SK-N-SH treated with all-trans-retinoic acid at 6 μM for 48 hours (cell line): Measurements from ENCODE around the gene MORC3.

Experiments
- CREB5 ChIP-seq: fragments of 250-450 bp; sonication (Bioruptor Pico); IDR thresholded peaks from 2 replicates; pipeline ENCODE4 v1.5.1; 2020; ENCODE audit warnings: low read depth, mild to moderate bottlenecking, moderate library complexity
- CSDC2 ChIP-seq: fragments of 250-450 bp; sonication (Bioruptor Pico); IDR thresholded peaks from 2 replicates; pipeline ENCODE4 v1.5.0; 2020; ENCODE audit warnings: mild to moderate bottlenecking, moderate library complexity
- ESRRG ChIP-seq: fragments of 250-450 bp; sonication (Bioruptor Pico); IDR thresholded peaks from 2 replicates; pipeline ENCODE4 v1.6.1; 2021; ENCODE audit warnings: mild to moderate bottlenecking
- GLIS3 ChIP-seq: fragments of 250-450 bp; sonication (Bioruptor Pico); IDR thresholded peaks from 2 replicates; pipeline ENCODE4 v1.5.0; 2020; ENCODE audit warnings: mild to moderate bottlenecking, moderate library complexity
- POU6F1 ChIP-seq: fragments of 250-450 bp; sonication (Bioruptor Pico); IDR thresholded peaks from 2 replicates; pipeline ENCODE4 v1.8.0; 2021; ENCODE audit warnings: low read depth, mild to moderate bottlenecking, moderate library complexity, borderline replicate concordance
- PPARA ChIP-seq: fragments of 250-450 bp; sonication (Bioruptor Pico); IDR thresholded peaks from 2 replicates; pipeline ENCODE4 v1.5.0; 2020; ENCODE audit warnings: mild to moderate bottlenecking, borderline replicate concordance
- RARB ChIP-seq: fragments of 250-450 bp; sonication (Bioruptor Pico); IDR thresholded peaks from 2 replicates; pipeline ENCODE4 v1.8.0; 2021; ENCODE audit warnings: mild to moderate bottlenecking, moderate library complexity
- SNAI2 ChIP-seq: fragments of 250-450 bp; sonication (Bioruptor Pico); IDR thresholded peaks from 2 replicates; pipeline ENCODE4 v1.5.0; 2020; ENCODE audit warnings: mild to moderate bottlenecking, moderate library complexity
- TCF4 ChIP-seq: fragments of 250-450 bp; sonication (Bioruptor Pico); IDR thresholded peaks from 2 replicates; pipeline ENCODE4 v1.8.0; 2021; ENCODE audit warnings: mild to moderate bottlenecking, moderate library complexity, borderline replicate concordance
- ZC3H10 ChIP-seq: fragments of 250-450 bp; sonication (Bioruptor Pico); IDR thresholded peaks from 2 replicates; pipeline ENCODE4 v1.5.1; 2021; ENCODE audit warnings: mild to moderate bottlenecking, moderate library complexity
- ZFP3 ChIP-seq: fragments of 250-450 bp; sonication (Bioruptor Pico); IDR thresholded peaks from 2 replicates; pipeline ENCODE4 v1.5.0; 2020; ENCODE audit warnings: mild to moderate bottlenecking, moderate library complexity
- ZFP30 ChIP-seq: fragments of 450-650 bp; formaldehyde crosslinking; IDR thresholded peaks from 2 replicates; pipeline ENCODE4 v1.5.0; 2022; ENCODE audit warnings: mild to moderate bottlenecking, moderate library complexity
- ZNF565 ChIP-seq: fragments of 450-650 bp; formaldehyde crosslinking; conservative IDR thresholded peaks from 2 replicates; pipeline ENCODE4 v1.5.0; 2020; ENCODE audit warnings: low read depth, mild to moderate bottlenecking, moderate library complexity
- ZNF8 ChIP-seq: fragments of 450-650 bp; formaldehyde crosslinking; IDR thresholded peaks from 2 replicates; pipeline ENCODE4 v1.5.0; 2020; ENCODE audit warnings: mild to moderate bottlenecking, moderate library complexity

- TF ChIP-seq PPARA (CRISPR knock-in tag) (no peak), CREB5 (CRISPR knock-in tag) (no peak), CSDC2 (CRISPR knock-in tag) (no peak), ZC3H10 (CRISPR knock-in tag) (no peak), GLIS3 (no peak), ZFP30 (CRISPR knock-in tag) (no peak), ZNF8 (CRISPR knock-in tag) (no peak), ZFP3 (CRISPR knock-in tag) (no peak), RARB (CRISPR knock-in tag) (no peak), POU6F1 (CRISPR knock-in tag) (no peak), ESRRG (CRISPR knock-in tag) (no peak), TCF4 (no peak), SNAI2 (no peak), ZNF565 (CRISPR knock-in tag) (no peak)
Measured at GRCh38 chr21:36384885-36385232, 64.9 kb downstream of the MORC3 start.
